Endothelial cell of umbilical vein (primary cell): ENCODE results near the gene PTGDR. TPM values are rescaled to one million over a fixed set of nuclear protein-coding genes. Genes with fewer than 3 reads are reported as not detected.

Experiments
- BruUV-seq: library from RNA; stranded (reverse); fragments of 400-500 nt; replicated peaks from 2 replicates; lab custom pipeline; 2021; lab: Mats Ljungman, UMichigan
- CTCF ChIA-PET: fragments of 300-600, 350-600 bp; sonication (Branson Sonifier 250); formaldehyde crosslinking; loops from one replicate; lab custom pipeline; 2021; ENCODE audit warnings: antibody characterized with exemption, inconsistent platforms; lab: Charles Lee
- POLR2A ChIA-PET: fragments of 300-600, 350-600 bp; sonication (Branson Sonifier 250); formaldehyde crosslinking; loops from one replicate; lab custom pipeline; 2021; ENCODE audit warnings: antibody characterized with exemption, inconsistent platforms; lab: Charles Lee
- DNase-seq: peaks from one replicate; pipeline ENCODE4 v3.0.0-alpha.2; 2011; ENCODE audit warnings: low read depth, low spot score
- FAIRE-seq: peaks from 2 replicates; lab custom pipeline; 2011; peaks lifted over from hg19 to GRCh38; lab: Jason Lieb, UNC
- H2AFZ ChIP-seq: 2 replicates; pipeline ENCODE4 v1.6.0; 2012; ENCODE audit warnings: low read depth, low read length, control low read depth, inconsistent platforms
- H3K27ac ChIP-seq: 2 replicates; pipeline ENCODE4 v1.5.1; 2011; ENCODE audit warnings: low read depth, mild to moderate bottlenecking, control low read depth, low read length, moderate library complexity; ENCODE audit not compliant: insufficient read depth
- H3K27me3 ChIP-seq, 2 experiments: 2 replicates each; pipeline versions ENCODE4 v1.6.0 to v1.6.1; 2011; ENCODE audit warnings: low read length in 2 of 2, mixed read lengths in 1 of 2; ENCODE audit not compliant: control insufficient read depth in 2 of 2, insufficient read depth in 2 of 2
- H3K36me3 ChIP-seq, 2 experiments: 2 replicates in 1 of 2; 3 replicates in 1 of 2; pipeline ENCODE4 v1.5.1; 2011; ENCODE audit warnings: low read length in 2 of 2, mild to moderate bottlenecking in 1 of 2, moderate library complexity in 1 of 2; ENCODE audit not compliant: control insufficient read depth in 2 of 2, insufficient read depth in 2 of 2; ENCODE audit errors: extremely low read depth in 1 of 2
- H3K4me1 ChIP-seq: 3 replicates; pipeline ENCODE4 v1.5.1; 2011; ENCODE audit warnings: mild to moderate bottlenecking, low read length; ENCODE audit not compliant: control insufficient read depth, insufficient read depth; ENCODE audit errors: extremely low read depth
- H3K4me2 ChIP-seq: 2 replicates; pipeline ENCODE4 v1.6.1; 2011; ENCODE audit warnings: low read length, control low read depth, mixed read lengths; ENCODE audit not compliant: insufficient read depth
- H3K4me3 ChIP-seq, 3 experiments: fragments of 200-600 bp in 1 of 3; sonication (generic), shearing (Covaris generic) in 1 of 3; replicated peaks in 1 of 3; 2 replicates each; pipeline ENCODE4 v1.5.1; 2011 to 2016; ENCODE audit warnings: control low read depth in 3 of 3, low read length in 3 of 3, mild to moderate bottlenecking in 2 of 3, inconsistent platforms in 1 of 3, low read depth in 1 of 3, moderate library complexity in 1 of 3; ENCODE audit not compliant: insufficient read depth in 1 of 3
- H3K79me2 ChIP-seq: 2 replicates; pipeline ENCODE4 v1.6.0; 2012; ENCODE audit warnings: low read length, inconsistent platforms; ENCODE audit not compliant: control insufficient read depth, insufficient read depth
- H3K9ac ChIP-seq: replicated peaks from 2 replicates; pipeline ENCODE3; 2011; ENCODE audit warnings: low read length, control low read depth; ENCODE audit not compliant: insufficient read depth; ENCODE audit errors: extremely low read depth
- H3K9me1 ChIP-seq: replicated peaks from 3 replicates; pipeline ENCODE4 v1.6.0; 2011; ENCODE audit warnings: mild to moderate bottlenecking, low read length; ENCODE audit not compliant: control insufficient read depth, insufficient read depth; ENCODE audit errors: extremely low read depth
- H3K9me3 ChIP-seq: replicated peaks from 2 replicates; pipeline ENCODE4 v1.5.1; 2012; ENCODE audit warnings: low read length, inconsistent platforms; ENCODE audit not compliant: control insufficient read depth, insufficient read depth
- H4K20me1 ChIP-seq: replicated peaks from 2 replicates; pipeline ENCODE3; 2011; ENCODE audit warnings: mild to moderate bottlenecking, low read length; ENCODE audit not compliant: control insufficient read depth, insufficient read depth; ENCODE audit errors: extremely low read depth
- EZH2 ChIP-seq: IDR thresholded peaks from 2 replicates; pipeline ENCODE4 v1.6.1; 2012; ENCODE audit warnings: borderline replicate concordance, low read depth, mild to moderate bottlenecking, moderate library complexity, low read length, inconsistent platforms; ENCODE audit not compliant: severe bottlenecking
- GATA2 ChIP-seq: IDR thresholded peaks from 2 replicates; pipeline ENCODE4 v1.7.0; 2011; ENCODE audit warnings: low read depth, mild to moderate bottlenecking, moderate library complexity, mixed read lengths, low read length; ENCODE audit not compliant: insufficient read length, insufficient read depth
- JUN ChIP-seq: IDR thresholded peaks from 2 replicates; pipeline ENCODE4 v1.6.1; 2011; ENCODE audit warnings: borderline replicate concordance, low read depth; ENCODE audit not compliant: insufficient read length, insufficient read depth
- POLR2A ChIP-seq: IDR thresholded peaks from 2 replicates; pipeline ENCODE4 v1.6.1; 2012; ENCODE audit warnings: low read depth, mild to moderate bottlenecking, control low read depth, low read length
- POLR2AphosphoS5 ChIP-seq: IDR thresholded peaks from 2 replicates; pipeline ENCODE4 v1.6.1; 2012; ENCODE audit warnings: low read depth, mild to moderate bottlenecking, control low read depth, low read length, moderate library complexity; ENCODE audit not compliant: insufficient read depth
- dilution Hi-C: fragments of 300-500 bp; cut with MboI; formaldehyde crosslinking; loops from one replicate; pipeline ENCODE4 v1.15.0; 2019; ENCODE audit warnings: low sequenced_read_pairs; ENCODE audit not compliant: extremely low pct_ligation_motif_present
- intact Hi-C: fragments of 100-400 bp; cut with micrococcal nuclease; formaldehyde crosslinking; loops from one replicate; pipeline ENCODE4 v1.10.0; 2022
- polyA plus RNA-seq, 4 experiments: library from polyadenylated mRNA; depleted of rRNA in 3 of 4; stranded (reverse) in 3 of 4; unstranded in 1 of 4; fragments of >200 nt; gene quantifications; 2 replicates each; pipeline versions ENCODE4 v1.2.1 to v1.2.3, GENCODE V29; 2011 to 2012; ENCODE audit warnings: missing spikeins in 1 of 4
- total RNA-seq: library from RNA; stranded (reverse); gene quantifications from 2 replicates; pipeline ENCODE4 v1.2.3, GENCODE V29; 2021
- TF ChIP-seq, protein P1 (sequence below), 2 donors: IDR thresholded peaks; 1 replicate in 1 of 2; 2 replicates in 1 of 2; pipeline ENCODE4 v1.5.1; 2011; ENCODE audit warnings: low read length in 2 of 2, mild to moderate bottlenecking in 2 of 2, moderate library complexity in 2 of 2, control low read depth in 1 of 2, inconsistent platforms in 1 of 2, low read depth in 1 of 2; ENCODE audit not compliant: insufficient read depth in 1 of 2; ENCODE audit errors: extremely low read depth in 1 of 2

Gene PTGDR
- total and polyA plus RNA-seq, 2 donors (not counting 3 experiments of a cell fraction or from before 2014, with no cell fraction given), result not detected

DNA sequence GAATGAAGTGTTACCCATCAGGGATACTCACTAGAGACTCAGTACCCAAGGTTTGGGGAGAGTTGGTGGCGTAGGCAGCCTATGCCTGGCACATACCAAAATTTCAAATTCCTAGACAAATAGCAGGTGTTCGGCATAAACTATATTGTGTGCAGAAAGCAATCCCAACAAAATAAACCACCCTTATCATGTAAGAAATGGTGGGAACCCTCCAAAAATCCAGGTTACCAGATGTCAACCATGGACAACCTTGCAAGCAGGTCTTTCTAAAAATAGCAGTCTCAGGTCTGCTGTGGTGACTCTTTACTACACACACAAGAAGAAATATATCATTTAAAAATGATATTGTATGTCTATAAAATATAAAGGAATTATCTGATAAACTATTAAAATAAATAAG, 28.9 kb downstream of the PTGDR start:
- Histone ChIP-seq H3K36me3 (no peaks in the 10 kb centered on the region), H3K27me3 (peaks cover 5 to 11% of the 10 kb centered on the region in 2 experiments), H3K9me1 (no peaks in the 10 kb centered on the region), H3K79me2 (no peaks in the 10 kb centered on the region), H3K9me3 (no peaks in the 10 kb centered on the region), H4K20me1 (no peaks in the 10 kb centered on the region), H3K4me3 (no peak overlapping the region), H3K9ac (no peak overlapping the region), H3K4me2 (no peak overlapping the region), H3K27ac (no peak overlapping the region), H3K4me1 (no peaks in the 10 kb centered on the region), H2AFZ (no peak overlapping the region)
- FAIRE-seq (no peak), DNase-seq (no peak)
- ChIA-PET POLR2A (no interaction called here), CTCF (no interaction called here)
- intact Hi-C loops, result loop anchor here (5.0 kb wide), 1 partner anchor 1011 kb away; no protein-coding TSS in a partner anchor
- TF ChIP-seq, protein P1, sequence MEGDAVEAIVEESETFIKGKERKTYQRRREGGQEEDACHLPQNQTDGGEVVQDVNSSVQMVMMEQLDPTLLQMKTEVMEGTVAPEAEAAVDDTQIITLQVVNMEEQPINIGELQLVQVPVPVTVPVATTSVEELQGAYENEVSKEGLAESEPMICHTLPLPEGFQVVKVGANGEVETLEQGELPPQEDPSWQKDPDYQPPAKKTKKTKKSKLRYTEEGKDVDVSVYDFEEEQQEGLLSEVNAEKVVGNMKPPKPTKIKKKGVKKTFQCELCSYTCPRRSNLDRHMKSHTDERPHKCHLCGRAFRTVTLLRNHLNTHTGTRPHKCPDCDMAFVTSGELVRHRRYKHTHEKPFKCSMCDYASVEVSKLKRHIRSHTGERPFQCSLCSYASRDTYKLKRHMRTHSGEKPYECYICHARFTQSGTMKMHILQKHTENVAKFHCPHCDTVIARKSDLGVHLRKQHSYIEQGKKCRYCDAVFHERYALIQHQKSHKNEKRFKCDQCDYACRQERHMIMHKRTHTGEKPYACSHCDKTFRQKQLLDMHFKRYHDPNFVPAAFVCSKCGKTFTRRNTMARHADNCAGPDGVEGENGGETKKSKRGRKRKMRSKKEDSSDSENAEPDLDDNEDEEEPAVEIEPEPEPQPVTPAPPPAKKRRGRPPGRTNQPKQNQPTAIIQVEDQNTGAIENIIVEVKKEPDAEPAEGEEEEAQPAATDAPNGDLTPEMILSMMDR (IDR thresholded peaks at IDR 0.05; ENCODE audit: extremely low read depth in 1 of 2, insufficient read depth in 1 of 2, low read depth in 1 of 2, low read length in 2 of 2), result no peak
- TF ChIP-seq EZH2 (no peak), GATA2 (no peak), POLR2A (no peak), JUN (no peak)
- dilution Hi-C loops, result no loop called here
- BruUV-seq, result no TSS peak

DNA sequence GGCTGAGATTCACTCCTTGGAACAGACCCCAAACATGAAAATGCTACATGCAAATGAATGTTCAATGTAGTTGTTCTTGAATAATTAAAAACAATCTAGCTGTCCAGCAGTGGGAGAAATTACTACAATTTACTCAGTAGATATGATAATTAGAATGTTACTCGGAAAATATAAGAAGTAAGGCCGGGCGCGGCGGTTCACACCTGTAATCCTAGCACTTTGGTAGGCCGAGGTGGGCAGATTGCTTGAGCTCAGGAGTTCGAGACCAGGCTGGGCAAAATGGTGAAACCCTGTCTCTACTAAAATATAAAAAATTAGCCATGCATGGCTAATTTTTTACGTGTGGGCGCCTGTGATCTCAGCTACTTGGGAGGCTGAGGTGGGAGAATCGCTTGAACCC, 31.3 kb downstream of the PTGDR start:
- Histone ChIP-seq H2AFZ (no peak overlapping the region), H3K36me3 (no peaks in the 10 kb centered on the region), H4K20me1 (no peaks in the 10 kb centered on the region), H3K9ac (no peak overlapping the region), H3K9me1 (no peaks in the 10 kb centered on the region), H3K79me2 (no peaks in the 10 kb centered on the region), H3K27ac (no peak overlapping the region), H3K4me3 (no peak overlapping the region), H3K4me1 (no peaks in the 10 kb centered on the region), H3K27me3 (peaks cover 11 to 17% of the 10 kb centered on the region in 2 experiments), H3K4me2 (no peak overlapping the region), H3K9me3 (no peaks in the 10 kb centered on the region)
- FAIRE-seq, result no peak
- BruUV-seq, result no TSS peak
- TF ChIP-seq JUN (no peak), EZH2 (no peak), GATA2 (no peak), POLR2AphosphoS5 (no peak)
- TF ChIP-seq, protein P1 (IDR thresholded peaks at IDR 0.05; ENCODE audit: extremely low read depth in 1 of 2, insufficient read depth in 1 of 2, low read depth in 1 of 2, low read length in 2 of 2), result no peak
- ChIA-PET CTCF (interaction anchor here (0.6 to 1.1 kb wide), 4 partner anchors 10 to 1008 kb away, joined by 3 read pairs; no protein-coding TSS in a partner anchor), POLR2A (no interaction called here)
- no peak for DNase-seq
- dilution Hi-C loops, result no loop called here
- intact Hi-C loops, result loop anchor here (1.0 to 5.0 kb wide), 5 partner anchors 175 to 1009 kb away; partner anchors contain the start of genes GPR137C and TXNDC16
